HG03354 (cell line): ENCODE results near the gene NEIL1.

Experiments
- ATAC-seq: cut with Tn5 transposase; IDR thresholded peaks from one replicate; pipeline ENCODE4 v1.9.1; 2021; ENCODE audit warnings: mild to moderate bottlenecking; ENCODE audit not compliant: unreplicated experiment, poor library complexity, severe bottlenecking

NEIL1 gene

GRCh38 chr15:75354454-75354853 is 7.6 kb downstream of the NEIL1 start:
- ATAC-seq = no peak

DNA sequence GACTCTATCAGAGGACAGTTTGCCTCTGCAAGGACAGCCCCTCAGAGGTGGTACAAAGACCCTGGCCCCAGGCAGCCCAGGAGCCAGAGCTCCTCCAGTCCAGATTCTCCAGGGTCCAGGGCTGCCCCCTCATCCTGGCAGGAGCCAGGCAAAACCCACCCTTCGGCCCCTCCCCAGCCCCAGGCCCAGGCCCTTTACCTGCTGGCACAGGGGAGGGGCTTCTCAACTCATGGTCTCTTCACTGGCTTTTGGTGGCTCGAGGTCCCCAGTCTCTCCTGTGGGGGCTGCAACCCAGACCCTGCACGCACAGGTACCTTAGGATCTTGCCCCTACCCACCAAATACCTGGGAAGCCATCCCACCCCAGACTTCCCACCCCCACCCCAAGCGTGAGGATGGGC is 8.5 kb downstream of the NEIL1 start:
- ATAC-seq = no peak

DNA sequence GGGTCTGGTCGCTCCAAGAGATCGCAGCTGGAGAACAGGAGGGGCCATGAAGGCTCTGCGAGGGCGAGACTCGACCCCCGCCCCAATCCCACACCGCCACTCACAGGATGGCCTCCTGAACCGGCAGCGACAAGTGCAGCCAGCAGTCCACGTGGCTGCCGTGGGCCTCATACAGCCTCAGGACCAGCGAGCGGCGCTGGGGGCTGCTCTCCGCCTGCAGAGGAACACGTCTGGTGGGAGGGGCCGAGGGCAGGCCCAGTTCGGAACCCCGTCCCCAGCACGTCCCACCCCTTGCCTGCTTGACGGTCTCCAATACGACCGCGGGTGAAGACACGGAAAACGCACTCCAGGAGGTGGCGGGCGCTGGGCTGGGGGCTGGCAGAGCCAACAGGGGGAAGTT is 9.2 kb downstream of the NEIL1 start:
- no peak for ATAC-seq

DNA sequence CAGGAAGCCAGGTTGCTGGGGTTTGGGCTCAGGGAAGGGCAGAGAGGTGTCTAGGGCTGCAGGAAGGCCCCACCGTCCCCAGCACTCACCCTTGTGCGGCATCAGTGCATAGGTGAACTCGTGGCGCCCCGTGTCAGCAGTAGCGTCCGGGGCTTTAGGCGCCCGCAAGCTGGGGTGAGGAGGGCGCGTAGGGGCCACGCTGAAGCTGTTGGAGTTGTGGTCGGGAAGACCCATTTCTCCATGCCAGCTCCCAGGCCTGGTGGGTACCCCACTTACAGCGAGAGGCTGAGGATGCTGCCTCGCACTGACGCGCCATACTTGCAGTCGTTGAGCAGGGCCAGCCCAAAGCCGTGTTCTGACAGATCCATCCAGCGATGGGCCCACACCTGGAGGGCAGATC is 9.7 kb downstream of the NEIL1 start:
- no peak for ATAC-seq

GRCh38 chr15:75357976-75358673 is 11.3 kb downstream of the NEIL1 start:
- ATAC-seq = no peak

DNA sequence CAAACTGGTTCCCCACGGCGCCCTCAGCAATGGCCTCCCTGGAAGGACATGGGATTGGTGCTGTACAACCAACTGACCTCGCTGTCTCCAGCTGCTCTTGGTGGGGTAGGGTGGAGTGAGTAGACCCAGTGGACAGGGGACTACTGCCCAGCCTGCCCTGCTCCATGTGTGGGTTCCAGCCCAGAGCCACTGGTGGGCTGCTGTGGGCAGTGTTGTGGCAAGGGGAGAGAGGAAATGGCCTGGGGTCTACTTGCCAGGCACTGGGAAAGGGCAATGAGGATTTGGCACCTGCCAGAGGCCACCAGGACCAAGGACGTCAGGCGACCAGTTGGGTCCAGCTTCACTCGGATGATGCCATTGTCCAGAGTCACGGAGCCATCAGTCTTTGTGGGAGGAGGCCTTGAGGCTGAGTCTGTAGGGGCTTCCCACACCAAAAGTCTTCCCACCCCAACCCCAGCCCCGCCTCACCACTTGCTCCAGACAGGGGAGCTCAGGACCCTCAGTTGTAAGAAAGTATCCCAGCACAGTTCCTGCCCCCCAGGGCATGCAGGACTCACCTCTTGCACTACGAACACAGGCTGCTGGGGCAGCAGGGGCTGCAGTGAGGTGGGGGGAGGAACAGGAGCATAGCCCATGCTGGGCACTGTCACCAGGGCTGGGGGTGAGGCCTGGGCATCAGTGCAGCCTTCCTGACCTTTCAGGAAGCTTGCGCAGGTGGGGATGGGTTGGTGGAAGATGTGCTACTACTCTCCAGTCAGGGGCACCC is 12.1 kb downstream of the NEIL1 start:
- no peak for ATAC-seq

- ATAC-seq = no peak
Measured at GRCh38 chr15:75359537-75360250, 12.9 kb downstream of the NEIL1 start.

DNA sequence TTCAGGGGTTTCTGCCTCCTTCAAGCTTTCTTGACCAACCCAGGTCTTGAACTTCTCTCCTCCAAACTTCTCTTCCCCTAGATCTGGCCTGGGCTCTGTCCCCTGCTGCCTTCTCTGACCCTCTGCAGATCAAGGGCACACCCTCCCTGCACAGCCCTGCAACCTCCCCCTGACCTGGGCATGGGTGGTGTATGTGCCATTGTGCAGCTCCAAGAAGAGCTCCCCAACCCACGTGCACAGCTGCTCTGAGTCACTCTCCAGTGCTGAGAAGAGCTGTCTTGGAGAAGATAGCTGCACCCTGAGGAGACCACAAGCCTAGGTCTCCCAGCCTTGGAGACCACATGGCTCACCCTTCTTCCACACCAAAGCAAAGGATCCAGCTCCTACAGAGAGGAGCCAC is 13.6 kb downstream of the NEIL1 start:
- no peak for ATAC-seq

GRCh38 chr15:75360856-75361255 is 14.0 kb downstream of the NEIL1 start:
- no peak for ATAC-seq

DNA sequence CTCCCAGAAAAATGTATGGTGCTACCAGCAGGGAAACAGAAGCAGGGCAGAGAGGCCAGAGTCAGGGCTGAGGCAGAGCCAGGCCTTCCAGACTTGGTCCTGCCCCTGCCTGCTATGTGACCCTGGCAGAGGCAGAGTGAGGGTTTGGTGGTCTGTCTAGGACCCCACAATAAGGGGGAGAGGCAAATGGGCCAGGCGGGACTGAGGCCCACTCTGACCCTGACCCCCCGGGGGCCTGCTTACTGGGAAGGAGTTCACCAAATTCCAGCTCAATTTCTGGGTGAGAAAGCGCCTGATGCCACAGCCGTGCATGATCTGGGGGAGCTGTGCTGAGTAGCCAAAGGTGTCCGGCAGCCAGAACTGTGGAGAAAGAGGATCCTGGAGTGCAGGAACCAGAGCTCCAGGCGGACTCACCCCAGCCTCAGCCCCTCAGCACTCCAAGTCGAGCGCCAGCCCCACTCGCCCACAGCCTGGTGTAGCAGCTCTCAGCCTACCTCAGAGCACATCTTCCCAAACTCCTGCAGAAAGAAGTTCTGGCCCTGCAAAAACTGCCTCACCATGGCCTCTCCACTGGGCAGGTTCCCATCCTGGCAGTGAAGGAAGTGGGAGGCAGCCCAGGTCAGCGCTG is 14.6 kb downstream of the NEIL1 start:
- ATAC-seq = no peak

DNA sequence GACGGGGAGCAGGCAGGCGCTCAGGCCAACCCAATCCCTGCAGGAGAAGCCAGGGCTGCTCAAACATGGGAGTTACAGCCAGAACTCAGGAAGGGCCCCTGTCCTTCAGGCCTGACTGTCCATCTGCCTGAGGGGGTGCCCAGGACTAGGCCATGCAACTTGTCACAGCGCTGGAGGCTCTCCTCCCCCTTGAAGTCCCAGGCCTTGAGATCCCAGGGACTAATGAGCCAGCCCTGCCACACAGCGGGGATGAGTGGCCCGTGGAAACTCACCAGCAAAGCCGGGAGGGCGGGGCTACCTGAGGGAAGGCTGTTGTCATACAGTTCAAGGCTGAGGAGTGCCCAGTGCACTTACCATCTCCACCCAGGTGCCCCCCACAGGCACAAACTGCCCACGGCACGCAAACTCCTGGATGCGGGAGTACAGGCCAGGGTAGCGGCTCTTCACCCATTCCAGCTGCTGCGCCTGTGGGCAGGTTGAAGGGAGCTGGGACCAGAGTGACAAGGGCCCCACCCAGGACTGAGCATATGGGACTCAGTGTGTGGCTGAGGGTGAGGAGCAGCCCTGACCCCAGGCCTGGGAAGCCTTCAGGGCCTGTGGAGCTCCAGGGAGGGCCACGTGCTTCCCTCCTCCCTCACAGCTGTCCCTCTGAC is 15.3 kb downstream of the NEIL1 start:
- ATAC-seq = no peak

- ATAC-seq = no peak
Measured at GRCh38 chr15:75362642-75363249, 15.9 kb downstream of the NEIL1 start.

GRCh38 chr15:75363786-75364185 is 16.9 kb downstream of the NEIL1 start:
- ATAC-seq = no peak

DNA sequence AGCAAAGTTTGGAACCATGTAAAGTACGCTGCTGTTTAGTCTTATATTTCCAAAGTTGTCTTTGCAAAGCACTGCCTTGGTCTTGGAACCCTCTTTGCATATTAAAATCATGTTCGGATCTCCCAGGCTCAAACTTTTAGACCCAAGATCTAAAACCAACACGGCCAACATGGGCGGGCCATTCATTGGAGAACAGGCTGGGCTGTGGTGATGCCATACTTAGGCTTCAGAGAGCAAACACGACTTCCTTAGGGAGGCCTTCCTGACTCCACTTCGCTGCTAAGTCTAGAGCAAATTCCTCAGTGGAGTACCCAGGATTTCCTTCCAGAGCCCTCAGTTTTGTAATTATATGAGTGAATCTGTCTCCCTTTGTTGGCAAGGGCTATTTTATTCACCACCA is 18.0 kb downstream of the NEIL1 start:
- no peak for ATAC-seq

DNA sequence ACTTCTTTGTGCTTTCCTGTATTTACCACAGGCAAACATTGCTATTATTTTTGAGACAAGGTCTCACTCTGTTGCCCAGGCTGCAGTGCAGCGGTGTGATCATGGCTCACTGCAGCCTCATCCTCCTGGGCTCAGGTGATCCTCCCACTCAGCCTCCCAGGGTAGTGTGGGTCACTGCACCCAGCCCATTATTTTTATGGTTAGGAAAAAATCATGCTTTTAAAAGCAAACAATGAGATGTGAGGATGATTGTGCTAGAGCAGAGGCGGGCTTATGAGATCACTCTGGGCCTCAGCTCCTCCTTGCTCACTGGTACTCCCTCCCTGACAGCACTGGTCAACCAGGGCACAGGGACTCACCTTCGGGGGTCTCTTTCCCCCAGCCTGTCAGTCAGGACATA is 19.3 kb downstream of the NEIL1 start:
- no peak for ATAC-seq

DNA sequence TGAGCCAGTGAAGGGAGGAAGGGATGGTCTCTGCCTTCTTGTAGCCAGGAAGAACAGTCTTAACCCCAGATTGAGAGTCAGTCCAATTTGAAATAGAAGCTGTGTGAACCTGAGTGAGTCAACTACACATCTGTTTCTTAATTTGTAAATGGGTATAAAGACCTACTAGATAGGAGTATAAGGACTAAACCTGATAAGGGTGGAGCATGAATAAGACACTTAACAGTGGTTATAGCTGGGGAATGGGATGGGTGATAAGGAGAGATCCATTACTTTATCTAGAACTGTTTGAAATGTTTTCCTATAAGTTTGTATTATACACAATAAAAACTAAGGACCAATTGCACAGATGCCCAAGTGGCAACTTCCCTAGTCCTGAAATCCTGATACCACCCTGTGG is 20.2 kb downstream of the NEIL1 start:
- no peak for ATAC-seq

- ATAC-seq = no peak
Measured at GRCh38 chr15:75367406-75367912, 20.6 kb downstream of the NEIL1 start.

GRCh38 chr15:75367913-75368688 is 21.3 kb downstream of the NEIL1 start, which contains the start of gene MAN2C1:
Gene MAN2C1, minus strand, starts transcription at chr15:75368607. Its CDS starts 24 bp downstream, at chr15:75368583.
- peak; percentile 87 for ATAC-seq
